K562 (cell line): Measurements from ENCODE around the gene AGR2. TPM values are rescaled to one million over a fixed set of nuclear protein-coding genes. Genes with fewer than 3 reads are reported as not detected.

ENCODE experiments used
- AFF1 ChIP-seq, 2 experiments: fragments of 450-650 bp; IDR thresholded peaks; 2 replicates each; pipeline ENCODE4 v1.6.1; 2018; ENCODE audit warnings: mild to moderate bottlenecking in 2 of 2, low read depth in 1 of 2; ENCODE audit not compliant: partially characterized antibody in 2 of 2
- ATF3 ChIP-seq, 2 experiments: fragments of 450-650 bp in 1 of 2; sonication (generic) in 1 of 2; formaldehyde crosslinking in 1 of 2; IDR thresholded peaks in 1 of 2; conservative IDR thresholded peaks in 1 of 2; 2 replicates each; pipeline versions ENCODE4 v1.6.1 to v1.8.1; 2016 to 2023; ENCODE audit warnings: mild to moderate bottlenecking in 2 of 2, moderate library complexity in 2 of 2, inconsistent platforms in 1 of 2, missing genetic modification reagents in 1 of 2
- BHLHE40 ChIP-seq: IDR thresholded peaks from 2 replicates; pipeline ENCODE4 v1.6.1; 2011; ENCODE audit warnings: low read length, improper control_type of control experiment
- CHD1 ChIP-seq: fragments of 200-600 bp; sonication (generic); IDR thresholded peaks from one replicate; pipeline ENCODE4 v1.6.1; 2012; ENCODE audit warnings: mild to moderate bottlenecking, moderate library complexity, low read length, inconsistent platforms
- GATA2 ChIP-seq: sonication (generic); formaldehyde crosslinking; IDR thresholded peaks from 2 replicates; pipeline ENCODE4 v1.4.0; 2020; ENCODE audit warnings: mild to moderate bottlenecking, missing genetic modification reagents
- HDAC1 ChIP-seq, 2 experiments: fragments of 450-650 bp; IDR thresholded peaks; 2 replicates each; pipeline ENCODE4 v1.6.1; 2016 to 2017; ENCODE audit warnings: inconsistent platforms in 1 of 2, mild to moderate bottlenecking in 1 of 2, moderate library complexity in 1 of 2
- HMG20B ChIP-seq: fragments of 250-450 bp; sonication (Bioruptor Pico); IDR thresholded peaks from 2 replicates; pipeline ENCODE4 v1.5.0; 2021; ENCODE audit warnings: mild to moderate bottlenecking
- MAFF ChIP-seq: IDR thresholded peaks from 2 replicates; pipeline ENCODE4 v1.6.1; 2012; ENCODE audit warnings: low read length, improper control_type of control experiment
- PRPF4 ChIP-seq: fragments of 200-400 bp; formaldehyde crosslinking; IDR thresholded peaks from one replicate; pipeline ENCODE4 v1.6.1; 2017; ENCODE audit warnings: low read length, low read depth, mild to moderate bottlenecking; ENCODE audit not compliant: insufficient read depth, poor library complexity, severe bottlenecking
- RB1 ChIP-seq: fragments of 450-650 bp; IDR thresholded peaks from 2 replicates; pipeline ENCODE4 v1.6.1; 2017; ENCODE audit warnings: low read depth, mild to moderate bottlenecking
- RFX1 ChIP-seq: fragments of 450-650 bp; IDR thresholded peaks from 2 replicates; pipeline ENCODE4 v1.6.1; 2016; ENCODE audit warnings: mild to moderate bottlenecking, moderate library complexity
- THRB ChIP-seq: fragments of 450-650 bp; formaldehyde crosslinking; conservative IDR thresholded peaks from 2 replicates; pipeline ENCODE4 v1.4.0; 2022; ENCODE audit warnings: mild to moderate bottlenecking, missing genetic modification characterization
- ZNF121 ChIP-seq: sonication (generic); formaldehyde crosslinking; conservative IDR thresholded peaks from 2 replicates; pipeline ENCODE4 v1.8.0; 2022; ENCODE audit warnings: missing genetic modification reagents
- ZNF324 ChIP-seq: fragments of 250-450 bp; sonication (Bioruptor Pico); IDR thresholded peaks from 2 replicates; pipeline ENCODE4 v1.4.0; 2020; ENCODE audit warnings: mild to moderate bottlenecking
- ZNF398 ChIP-seq: fragments of 250-450 bp; sonication (Bioruptor Pico); IDR thresholded peaks from 2 replicates; pipeline ENCODE4 v1.8.0; 2021; ENCODE audit warnings: moderate library complexity, mild to moderate bottlenecking, inconsistent platforms
- ZNF445 ChIP-seq: fragments of 250-450 bp; sonication (Bioruptor Pico); IDR thresholded peaks from 2 replicates; pipeline ENCODE4 v1.4.0; 2020; ENCODE audit warnings: low read depth, mild to moderate bottlenecking, moderate library complexity
- ZNF644 ChIP-seq: fragments of 200-800 bp; sonication (Bioruptor generic); IDR thresholded peaks from 2 replicates; pipeline ENCODE4 v1.6.1; 2016; ENCODE audit warnings: low read depth, missing genetic modification characterization, missing compliant biosample characterization
- polyA plus RNA-seq, 8 experiments: library from polyadenylated mRNA; depleted of rRNA in 4 of 8; stranded (reverse) in 5 of 8; unstranded in 3 of 8; fragments of >200 nt; fragmentation: Nextera tagmentation in 2 of 8; fragmentation: Illumina TruSeq in 1 of 8; extraction: Ambion mirVana in 2 of 8; extraction: Trizol in 1 of 8; gene quantifications; 2 replicates each; pipeline versions ENCODE4 v1.2.1 to v1.2.3, GENCODE V29; 2011 to 2014; ENCODE audit warnings: inconsistent platforms in 1 of 8, missing spikeins in 1 of 8
- total RNA-seq, 7 experiments: library from RNA; depleted of rRNA in 6 of 7; stranded (reverse); fragments of >200 nt in 6 of 7; fragmentation: Illumina TruSeq in 2 of 7; extraction: Trizol in 2 of 7; gene quantifications; 2 replicates each; pipeline versions ENCODE4 v1.2.1 to v1.2.3, GENCODE V29; 2011 to 2021; ENCODE audit warnings: low replicate concordance in 1 of 7

Gene AGR2
- total and polyA plus RNA-seq, 9 of the 15 experiments (the other 6 are each of a cell fraction or from before 2014, with no cell fraction given): 0.66 TPM; not detected in 8

DNA sequence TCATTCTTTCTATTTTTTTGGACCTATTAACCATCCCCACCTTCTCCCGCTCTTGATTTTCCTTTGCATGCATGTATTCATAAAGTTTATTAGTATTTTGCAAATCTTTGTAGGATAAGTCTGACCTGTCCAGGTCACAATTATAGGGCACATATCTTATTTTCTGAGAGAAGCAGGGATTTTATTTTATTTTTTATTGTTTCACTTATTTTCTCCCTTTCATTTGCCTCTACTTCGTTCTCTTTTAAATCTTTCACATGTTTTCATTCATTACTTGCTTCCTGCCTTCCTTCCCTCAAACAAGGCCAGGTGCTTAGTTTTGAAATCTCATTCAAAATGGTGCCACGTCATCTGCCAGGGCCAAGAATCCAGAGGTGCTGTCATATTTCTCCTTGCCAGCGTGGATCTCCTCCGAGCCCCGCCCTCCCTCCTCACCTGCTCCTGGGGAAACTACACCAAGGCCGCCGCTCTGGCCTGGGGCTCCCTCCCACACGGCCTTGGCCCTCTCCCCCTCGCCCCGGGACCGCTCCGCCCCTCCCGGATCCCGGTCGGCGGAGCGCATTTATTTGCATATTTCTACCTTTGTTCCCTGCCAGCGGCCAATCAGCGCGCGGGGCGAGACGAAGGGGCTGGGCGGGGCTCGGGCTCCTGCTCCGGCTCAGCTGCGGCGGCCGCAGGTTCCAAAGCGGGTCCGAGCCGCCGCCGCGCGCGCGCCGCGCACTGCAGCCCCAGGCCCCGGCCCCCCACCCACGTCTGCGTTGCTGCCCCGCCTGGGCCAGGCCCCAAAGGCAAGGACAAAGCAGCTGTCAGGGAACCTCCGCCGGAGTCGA lies 51.5 kb downstream of the AGR2 start, which contains the start of gene TSPAN13 (continued):
- TF ChIP-seq CHD1: no peak
- TF ChIP-seq MAFF: no peak
- no peak for TF ChIP-seq ZNF445
- TF ChIP-seq ZNF121: no peak
- peak in 1 of 2 experiments; percentile 44; a peak in 1 of 4 replicates for TF ChIP-seq HDAC1 (IDR thresholded peaks at IDR 0.05)
- TF ChIP-seq RB1: peak; percentile 7; the same call in 1 of the 2 replicates
- no peak for TF ChIP-seq HMG20B (CRISPR knock-in tag)
- TF ChIP-seq GATA2: no peak
- no peak for TF ChIP-seq THRB (CRISPR knock-in tag)
- no peak for TF ChIP-seq ZNF398 (CRISPR knock-in tag)
- TF ChIP-seq ZNF644 (tag): no peak
- no peak for TF ChIP-seq BHLHE40
- TF ChIP-seq PRPF4: no peak
- peak; percentile 37 for TF ChIP-seq ATF3 (IDR thresholded peaks at IDR 0.05)
- TF ChIP-seq ATF3 (CRISPR knock-in tag; conservative IDR thresholded peaks at IDR 0.05): no peak
- no peak for TF ChIP-seq RFX1
- no peak for TF ChIP-seq ZNF324 (CRISPR knock-in tag)
- no peak for TF ChIP-seq AFF1 (IDR thresholded peaks at IDR 0.05; ENCODE audit: low read depth in 1 of 2, partially characterized antibody in 2 of 2)
